GM18858 (cell line): ENCODE results near the gene DENND2D.

Experiments
- ATAC-seq: cut with Tn5 transposase; IDR thresholded peaks from one replicate; pipeline ENCODE4 v1.9.1; 2021; ENCODE audit not compliant: unreplicated experiment

DENND2D gene

GRCh38 chr1:111183308-111184069, 17.0 kb downstream of the DENND2D start:
- ATAC-seq = no peak

GRCh38 chr1:111182052-111182451, 18.4 kb downstream of the DENND2D start:
- ATAC-seq = no peak

- ATAC-seq = no peak
Measured at GRCh38 chr1:111179968-111180533, 20.4 kb downstream of the DENND2D start.

- no peak for ATAC-seq
Measured at GRCh38 chr1:111176678-111177077, 23.8 kb downstream of the DENND2D start.

GRCh38 chr1:111175349-111175748, 25.1 kb downstream of the DENND2D start:
- ATAC-seq = no peak

GRCh38 chr1:111174070-111174469, 26.4 kb downstream of the DENND2D start:
- no peak for ATAC-seq

GRCh38 chr1:111172463-111172862, 28.0 kb downstream of the DENND2D start:
- ATAC-seq = no peak

- no peak for ATAC-seq
Measured at GRCh38 chr1:111164151-111164550, 36.3 kb downstream of the DENND2D start.

- ATAC-seq = no peak
Measured at GRCh38 chr1:111163363-111163762, 37.1 kb downstream of the DENND2D start.

- ATAC-seq = no peak
Measured at GRCh38 chr1:111162488-111162880, 38.0 kb downstream of the DENND2D start.

GRCh38 chr1:111161843-111162487, 38.5 kb downstream of the DENND2D start:
- ATAC-seq = no peak

GRCh38 chr1:111157431-111157830, 43.0 kb downstream of the DENND2D start:
- ATAC-seq = no peak

- ATAC-seq = no peak
Measured at GRCh38 chr1:111154021-111154999, 46.1 kb downstream of the DENND2D start.

- no peak for ATAC-seq
Measured at GRCh38 chr1:111151838-111152237, 48.6 kb downstream of the DENND2D start.

GRCh38 chr1:111148376-111148881, 52.0 kb downstream of the DENND2D start:
- ATAC-seq = no peak

GRCh38 chr1:111147948-111148347, 52.5 kb downstream of the DENND2D start:
- no peak for ATAC-seq

- no peak for ATAC-seq
Measured at GRCh38 chr1:111145963-111146768, 54.3 kb downstream of the DENND2D start.

GRCh38 chr1:111145542-111145941, 54.9 kb downstream of the DENND2D start:
- no peak for ATAC-seq

- ATAC-seq = no peak
Measured at GRCh38 chr1:111142356-111142975, 58.0 kb downstream of the DENND2D start.
